Calu3 (cell line): ENCODE data around the gene TRIM5. TPM values are rescaled to one million over a fixed set of nuclear protein-coding genes. Genes with fewer than 3 reads are reported as not detected.

Experiments used
- BruUV-seq: library from RNA; stranded (reverse); fragments of 400-500 nt; replicated peaks from 2 replicates; lab custom pipeline; 2021; lab: Mats Ljungman, UMichigan
- CTCF ChIA-PET: fragments of 300-600 bp; sonication (Branson Sonifier 250); formaldehyde crosslinking; loops from one replicate; lab custom pipeline; 2022; ENCODE audit warnings: antibody characterized with exemption; lab: Charles Lee
- DNase-seq: peaks from one replicate; pipeline ENCODE4 v3.0.0; 2022
- H3K27ac Mint-ChIP-seq: one replicate; pipeline ENCODE4 v1.8.0; 2022; ENCODE audit warnings: mixed read lengths; ENCODE audit not compliant: unreplicated experiment
- H3K27me3 Mint-ChIP-seq: one replicate; pipeline ENCODE4 v1.8.0; 2022; ENCODE audit warnings: mixed read lengths; ENCODE audit not compliant: unreplicated experiment
- H3K36me3 Mint-ChIP-seq: one replicate; pipeline ENCODE4 v1.8.0; 2022; ENCODE audit warnings: mild to moderate bottlenecking, moderate library complexity, mixed read lengths; ENCODE audit not compliant: insufficient read depth, unreplicated experiment
- H3K4me1 Mint-ChIP-seq: one replicate; pipeline ENCODE4 v1.8.0; 2022; ENCODE audit warnings: mild to moderate bottlenecking, low read depth, mixed read lengths; ENCODE audit not compliant: unreplicated experiment
- H3K4me3 Mint-ChIP-seq: one replicate; pipeline ENCODE4 v1.8.0; 2022; ENCODE audit warnings: mild to moderate bottlenecking, low read depth, moderate library complexity, mixed read lengths; ENCODE audit not compliant: unreplicated experiment
- H3K9me3 Mint-ChIP-seq: one replicate; pipeline ENCODE4 v1.8.0; 2022; ENCODE audit warnings: low read depth, mixed read lengths; ENCODE audit not compliant: unreplicated experiment
- intact Hi-C: fragments of 100-400 bp; cut with micrococcal nuclease; formaldehyde crosslinking; loops from one replicate; pipeline ENCODE4 v1.10.0; 2022; ENCODE audit not compliant: unreplicated experiment
- total RNA-seq: library from RNA; stranded (reverse); gene quantifications from 2 replicates; pipeline ENCODE4 v1.2.3, GENCODE V29; 2022
- TF ChIP-seq, protein P1 (sequence below): fragments of 200-600 bp; IDR thresholded peaks from one replicate; pipeline ENCODE4 v1.8.0; 2022; ENCODE audit warnings: antibody characterized with exemption; ENCODE audit not compliant: unreplicated experiment

Gene TRIM5
- total RNA-seq, 1 experiment from 2014 or later, result 36.8 TPM

DNA sequence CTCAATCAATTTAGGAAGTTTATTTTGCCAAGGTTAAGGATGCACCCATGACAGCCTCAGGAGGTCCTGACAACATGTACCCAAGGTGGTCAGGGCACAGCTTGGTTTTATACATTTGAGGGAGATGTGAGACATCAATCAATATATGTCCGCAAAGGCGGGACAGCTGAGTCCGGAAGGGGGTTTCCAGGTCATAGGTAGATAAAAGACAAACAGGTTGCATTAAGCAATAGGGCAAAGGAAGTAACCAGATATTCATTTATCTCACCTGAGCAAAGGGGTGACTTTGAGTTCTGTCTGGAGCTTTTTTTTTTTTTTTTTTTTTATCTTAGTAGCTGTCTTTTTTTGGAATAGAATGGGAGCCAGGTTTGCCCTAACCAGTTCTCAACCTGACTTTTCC, 62.1 kb downstream of the TRIM5 start:
- TF ChIP-seq, protein P1, sequence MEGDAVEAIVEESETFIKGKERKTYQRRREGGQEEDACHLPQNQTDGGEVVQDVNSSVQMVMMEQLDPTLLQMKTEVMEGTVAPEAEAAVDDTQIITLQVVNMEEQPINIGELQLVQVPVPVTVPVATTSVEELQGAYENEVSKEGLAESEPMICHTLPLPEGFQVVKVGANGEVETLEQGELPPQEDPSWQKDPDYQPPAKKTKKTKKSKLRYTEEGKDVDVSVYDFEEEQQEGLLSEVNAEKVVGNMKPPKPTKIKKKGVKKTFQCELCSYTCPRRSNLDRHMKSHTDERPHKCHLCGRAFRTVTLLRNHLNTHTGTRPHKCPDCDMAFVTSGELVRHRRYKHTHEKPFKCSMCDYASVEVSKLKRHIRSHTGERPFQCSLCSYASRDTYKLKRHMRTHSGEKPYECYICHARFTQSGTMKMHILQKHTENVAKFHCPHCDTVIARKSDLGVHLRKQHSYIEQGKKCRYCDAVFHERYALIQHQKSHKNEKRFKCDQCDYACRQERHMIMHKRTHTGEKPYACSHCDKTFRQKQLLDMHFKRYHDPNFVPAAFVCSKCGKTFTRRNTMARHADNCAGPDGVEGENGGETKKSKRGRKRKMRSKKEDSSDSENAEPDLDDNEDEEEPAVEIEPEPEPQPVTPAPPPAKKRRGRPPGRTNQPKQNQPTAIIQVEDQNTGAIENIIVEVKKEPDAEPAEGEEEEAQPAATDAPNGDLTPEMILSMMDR, result no peak
- no peaks in the 10 kb centered on the region for H3K9me3 Mint-ChIP-seq
- H3K27ac Mint-ChIP-seq, result no peak overlapping the region
- intact Hi-C loops, result no loop called here
- DNase-seq, result no peak
- H3K27me3 Mint-ChIP-seq, result no peaks in the 10 kb centered on the region
- H3K4me3 Mint-ChIP-seq, result peak overlapping the region; percentile 7
- CTCF ChIA-PET, result interaction anchor here (0.6 kb wide), 1 partner anchor 17 kb away, joined by 3 read pairs; no protein-coding TSS in a partner anchor
- no TSS peak for BruUV-seq
- peaks cover 18% of the 10 kb centered on the region for H3K36me3 Mint-ChIP-seq
- H3K4me1 Mint-ChIP-seq, result peaks cover 60% of the 10 kb centered on the region

DNA sequence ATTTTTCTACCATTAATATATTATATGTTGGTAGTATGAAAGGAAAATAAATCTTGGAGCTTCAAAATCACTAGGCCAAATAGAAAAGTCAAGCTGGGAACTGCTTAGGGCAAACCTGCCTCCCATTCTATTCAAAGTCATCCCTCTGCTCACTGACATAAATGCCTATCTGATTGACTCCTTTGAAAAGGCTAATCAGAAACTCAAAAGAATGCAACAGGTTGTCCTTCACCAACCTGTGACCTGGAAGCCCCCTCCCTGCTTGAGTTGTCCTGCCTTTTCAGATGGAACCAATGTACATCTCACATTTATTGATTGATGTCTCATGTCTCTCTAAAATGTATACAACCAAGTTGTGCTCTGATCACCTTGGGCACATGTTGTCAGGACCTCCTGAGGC, 63.3 kb downstream of the TRIM5 start:
- Mint-ChIP-seq H3K4me3 (peak overlapping the region; percentile 46), H3K9me3 (no peaks in the 10 kb centered on the region), H3K4me1 (peaks cover 60% of the 10 kb centered on the region), H3K27me3 (no peaks in the 10 kb centered on the region), H3K27ac (peak overlapping the region; percentile 70), H3K36me3 (peaks cover 18% of the 10 kb centered on the region)
- intact Hi-C loops, result no loop called here
- CTCF ChIA-PET, result no interaction called here
- TF ChIP-seq, protein P1, result no peak
- BruUV-seq, result no TSS peak
- DNase-seq, result no peak

DNA sequence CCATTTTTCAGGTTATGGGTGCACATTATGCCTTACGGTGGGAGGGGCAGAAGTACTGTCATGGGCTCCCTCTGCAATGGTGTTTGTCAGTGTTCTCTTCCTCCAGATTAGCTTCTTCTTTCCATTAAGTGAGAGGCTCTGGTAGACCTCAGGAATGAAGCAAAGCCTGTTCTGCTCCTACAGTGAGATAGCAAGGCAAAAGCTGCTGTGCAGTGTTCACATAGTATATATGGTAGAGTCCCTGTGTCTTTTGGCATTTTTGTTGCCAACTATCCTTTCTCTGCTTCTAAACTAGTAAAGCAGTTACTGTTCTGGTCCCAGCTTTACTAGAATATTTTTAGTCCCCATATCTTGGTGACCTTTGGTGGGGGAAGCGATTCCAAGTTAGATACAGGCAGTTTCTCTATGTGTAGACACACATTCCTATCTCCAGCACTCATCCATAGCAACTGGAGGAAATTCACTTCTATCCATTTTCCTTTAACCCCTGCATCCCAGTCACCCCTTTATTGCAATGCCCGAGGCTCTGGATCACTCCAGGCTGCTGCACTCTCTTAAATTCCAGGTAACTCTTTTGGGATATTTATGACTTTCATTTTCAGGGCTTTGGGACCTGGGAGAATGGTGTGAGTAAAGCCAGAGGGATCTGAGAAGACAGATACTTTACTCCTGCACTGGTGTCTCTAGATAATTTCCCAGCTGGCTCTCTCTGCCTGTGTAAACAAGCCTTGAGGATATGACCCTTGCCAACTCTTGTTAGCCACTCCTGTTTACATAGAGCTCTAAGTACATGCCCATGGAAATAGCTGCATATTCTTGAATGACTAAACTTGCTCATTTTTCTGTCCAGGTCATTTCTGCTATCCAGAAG, 64.0 kb downstream of the TRIM5 start:
- CTCF ChIA-PET, result no interaction called here
- H3K27me3 Mint-ChIP-seq, result no peaks in the 10 kb centered on the region
- peak overlapping the region; percentile 70 for H3K27ac Mint-ChIP-seq
- intact Hi-C loops, result no loop called here
- no TSS peak for BruUV-seq
- peaks cover 53% of the 10 kb centered on the region for H3K4me1 Mint-ChIP-seq
- peak overlapping the region; percentile 46 for H3K4me3 Mint-ChIP-seq
- DNase-seq, result peak; percentile 43
- TF ChIP-seq, protein P1, result no peak
- no peaks in the 10 kb centered on the region for H3K9me3 Mint-ChIP-seq
- peaks cover 18% of the 10 kb centered on the region for H3K36me3 Mint-ChIP-seq

DNA sequence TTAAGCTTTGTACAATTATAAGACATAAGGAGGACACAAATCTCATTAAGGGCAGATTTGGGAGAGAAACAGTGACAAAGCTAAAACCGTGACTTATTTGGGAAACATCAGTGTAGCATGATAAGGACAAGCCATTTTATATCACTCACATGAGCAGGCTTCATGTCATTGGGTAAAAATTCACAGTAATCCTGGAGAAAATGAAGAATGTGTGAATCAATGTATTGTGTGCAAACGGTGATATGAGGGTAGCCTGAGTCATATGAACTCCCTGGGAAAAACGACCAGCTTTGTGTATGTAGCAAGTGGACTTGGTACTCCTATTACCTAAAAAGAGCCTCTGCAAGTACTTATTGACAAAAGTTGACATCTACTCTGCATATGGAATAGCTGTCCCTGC, 66.1 kb downstream of the TRIM5 start:
- CTCF ChIA-PET, result interaction anchor here (0.6 kb wide), 1 partner anchor 705 kb away, joined by 4 read pairs; no protein-coding TSS in a partner anchor
- H3K4me3 Mint-ChIP-seq, result no peak overlapping the region
- intact Hi-C loops, result no loop called here
- H3K27ac Mint-ChIP-seq, result no peak overlapping the region
- no peaks in the 10 kb centered on the region for H3K27me3 Mint-ChIP-seq
- no TSS peak for BruUV-seq
- no peaks in the 10 kb centered on the region for H3K36me3 Mint-ChIP-seq
- peaks cover 45% of the 10 kb centered on the region for H3K4me1 Mint-ChIP-seq
- no peaks in the 10 kb centered on the region for H3K9me3 Mint-ChIP-seq
- TF ChIP-seq, protein P1, result no peak
- no peak for DNase-seq

Other genes with a start within 250 kb of the TRIM5 start
- not detected in 2 replicates for gene OR51I1, start 243.6 kb downstream of the TRIM5 start, total RNA-seq
- not detected in 2 replicates for gene OR51I2, start 235.8 kb downstream of the TRIM5 start, total RNA-seq
- not detected in 2 replicates for gene OR52D1, start 196.4 kb downstream of the TRIM5 start, total RNA-seq
- gene UBQLN3, start 175.1 kb downstream of the TRIM5 start, total RNA-seq, result not detected in 2 replicates
- 0.14 and 0.51 TPM in 2 replicates for gene UBQLNL, start 168.4 kb downstream of the TRIM5 start, total RNA-seq
- not detected in 2 replicates for gene OR52H1, start 136.5 kb downstream of the TRIM5 start, total RNA-seq
- not detected in 2 replicates for gene OR52B6, start 104.2 kb downstream of the TRIM5 start, total RNA-seq
- gene TRIM6, start 88.4 kb downstream of the TRIM5 start, total RNA-seq, result 0.80 and 2.8 TPM in 2 replicates
- 9.9 and 13.1 TPM in 2 replicates for gene TRIM34, start 60.1 kb downstream of the TRIM5 start, total RNA-seq
- gene TRIM22, start 4.7 kb upstream of the TRIM5 start, total RNA-seq, result 11.5 and 37.8 TPM in 2 replicates
- not detected in 2 replicates for gene OR56B1, start 51.4 kb upstream of the TRIM5 start, total RNA-seq
- not detected in 2 replicates for gene OR52N4, start 69.2 kb upstream of the TRIM5 start, total RNA-seq
- not detected in 2 replicates for gene OR52N5, start 98.3 kb upstream of the TRIM5 start, total RNA-seq
- not detected in 2 replicates for gene OR52N1, start 106.2 kb upstream of the TRIM5 start, total RNA-seq
- not detected in 2 replicates for gene OR52N2, start 123.8 kb upstream of the TRIM5 start, total RNA-seq
- gene OR52E6, start 156.8 kb upstream of the TRIM5 start, total RNA-seq, result not detected in 2 replicates
- gene OR52E8, start 172.6 kb upstream of the TRIM5 start, total RNA-seq, result not detected in 2 replicates
- gene OR52E4, start 195.6 kb upstream of the TRIM5 start, total RNA-seq, result not detected in 2 replicates
- not detected in 2 replicates for gene OR52E5, start 208.1 kb upstream of the TRIM5 start, total RNA-seq